Activated CD8-positive, alpha-beta memory T cell treated with anti-CD3 and anti-CD28 coated beads, Interleukin-2, amount 50 U/mL, for 24 hours (primary cell): ENCODE measurements around the gene INA.
A peak's percentile ranks its signal among the peaks of the same experiment; 100 is the strongest.
"Not testable (repeated sequence)": the region's sequence is repeated elsewhere in the genome, so short reads cannot be mapped to it uniquely, and the experiment has no call there.

Source experiments
- DNase-seq: peaks from one replicate; pipeline ENCODE4 v3.0.0-alpha.2; 2020; ENCODE audit errors: extremely low read depth

Gene INA

DNA sequence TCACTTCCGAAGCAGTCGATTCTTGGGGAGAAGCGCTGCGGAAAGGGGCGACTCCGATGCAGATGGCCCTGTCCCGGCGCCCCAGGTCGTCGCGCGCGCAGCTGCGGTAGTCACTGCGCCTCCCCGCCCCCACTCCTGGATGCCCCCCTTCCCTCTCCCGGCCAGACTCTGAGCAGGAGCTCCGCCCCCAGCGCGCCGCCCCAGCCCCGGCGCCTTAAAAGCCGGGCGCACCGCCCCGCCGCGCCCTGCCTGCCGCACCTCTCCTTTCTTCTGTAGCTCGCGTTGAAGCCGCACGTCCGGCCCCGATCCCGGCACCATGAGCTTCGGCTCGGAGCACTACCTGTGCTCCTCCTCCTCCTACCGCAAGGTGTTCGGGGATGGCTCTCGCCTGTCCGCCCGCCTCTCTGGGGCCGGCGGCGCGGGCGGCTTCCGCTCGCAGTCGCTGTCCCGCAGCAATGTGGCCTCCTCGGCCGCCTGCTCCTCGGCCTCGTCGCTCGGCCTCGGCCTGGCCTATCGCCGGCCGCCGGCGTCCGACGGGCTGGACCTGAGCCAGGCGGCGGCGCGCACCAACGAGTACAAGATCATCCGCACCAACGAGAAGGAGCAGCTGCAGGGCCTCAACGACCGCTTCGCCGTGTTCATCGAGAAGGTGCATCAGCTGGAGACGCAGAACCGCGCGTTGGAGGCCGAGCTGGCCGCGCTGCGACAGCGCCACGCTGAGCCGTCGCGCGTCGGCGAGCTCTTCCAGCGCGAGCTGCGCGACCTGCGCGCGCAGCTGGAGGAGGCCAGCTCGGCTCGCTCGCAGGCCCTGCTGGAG lies at the start of gene INA:
Gene INA (plus strand): TSS at position 243 of the 817 bp plus-strand sequence. CDS start 74 bp downstream, at position 317.
- DNase-seq: no peak

- no peak for DNase-seq
Observed at GRCh38 chr10:103227416-103227815, 49.5 kb upstream of the INA start.

DNA sequence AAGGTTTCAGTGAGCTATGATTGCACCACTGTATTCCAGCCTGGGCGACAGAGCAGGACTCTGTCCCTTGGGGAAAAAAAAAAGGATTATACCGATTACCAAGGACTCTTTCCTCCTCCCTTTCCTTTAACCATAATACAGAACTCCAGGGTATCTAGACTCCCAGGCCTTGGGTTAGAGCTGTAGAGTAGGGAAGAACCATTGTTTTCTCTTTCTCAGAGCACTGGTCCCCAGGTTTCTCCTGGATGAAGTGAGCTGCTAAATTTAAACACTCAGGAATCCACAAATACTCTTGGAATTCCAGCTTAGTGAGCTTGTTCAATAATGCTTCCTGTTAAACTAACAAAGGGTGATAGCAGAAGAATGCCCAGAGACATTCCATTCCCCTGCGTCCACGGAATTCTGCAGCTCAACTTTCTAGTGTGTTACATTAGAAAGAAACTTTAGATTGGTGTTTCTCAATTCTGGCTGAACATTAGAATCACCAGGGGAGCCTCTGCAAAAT lies 45.8 kb upstream of the INA start:
- DNase-seq: no peak

- no peak for DNase-seq
Observed at GRCh38 chr10:103232131-103232673, 44.7 kb upstream of the INA start.

DNA sequence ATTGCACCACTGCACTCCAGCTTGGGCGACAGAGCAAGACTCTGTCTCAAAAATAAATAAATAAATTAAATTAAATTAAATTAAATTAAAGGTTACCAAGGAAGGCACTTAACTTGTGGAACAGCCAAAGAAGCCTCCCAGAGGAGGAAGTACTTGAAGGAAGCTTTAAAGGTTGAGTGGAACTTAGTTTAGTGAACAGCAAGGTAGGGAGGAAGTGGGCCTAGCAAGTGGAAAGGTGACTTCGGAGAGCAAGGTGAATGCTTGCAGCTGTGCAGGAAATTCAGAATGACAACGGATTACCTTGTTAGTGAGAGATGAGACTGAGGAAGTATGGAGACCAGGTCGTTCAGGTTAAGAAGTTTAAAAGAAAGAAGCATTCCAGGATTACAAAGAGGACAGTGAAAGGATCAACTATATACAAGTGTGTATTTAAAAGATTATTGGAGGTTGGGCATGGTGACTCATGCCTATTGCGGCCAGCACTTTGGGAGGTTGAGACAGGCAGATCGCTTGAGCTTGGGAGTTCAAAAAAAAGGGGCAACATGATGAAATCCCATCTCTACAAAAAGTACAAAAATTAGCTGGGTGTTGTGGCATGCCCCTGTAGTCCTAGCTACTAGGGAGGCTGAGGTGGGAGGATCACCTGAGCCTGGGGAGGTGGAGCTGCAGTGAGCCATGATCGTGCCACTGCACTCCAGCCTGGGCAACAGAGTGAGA lies 44.0 kb upstream of the INA start:
- no peak for DNase-seq

GRCh38 chr10:103235775-103236174 lies 41.2 kb upstream of the INA start:
- no peak for DNase-seq

DNA sequence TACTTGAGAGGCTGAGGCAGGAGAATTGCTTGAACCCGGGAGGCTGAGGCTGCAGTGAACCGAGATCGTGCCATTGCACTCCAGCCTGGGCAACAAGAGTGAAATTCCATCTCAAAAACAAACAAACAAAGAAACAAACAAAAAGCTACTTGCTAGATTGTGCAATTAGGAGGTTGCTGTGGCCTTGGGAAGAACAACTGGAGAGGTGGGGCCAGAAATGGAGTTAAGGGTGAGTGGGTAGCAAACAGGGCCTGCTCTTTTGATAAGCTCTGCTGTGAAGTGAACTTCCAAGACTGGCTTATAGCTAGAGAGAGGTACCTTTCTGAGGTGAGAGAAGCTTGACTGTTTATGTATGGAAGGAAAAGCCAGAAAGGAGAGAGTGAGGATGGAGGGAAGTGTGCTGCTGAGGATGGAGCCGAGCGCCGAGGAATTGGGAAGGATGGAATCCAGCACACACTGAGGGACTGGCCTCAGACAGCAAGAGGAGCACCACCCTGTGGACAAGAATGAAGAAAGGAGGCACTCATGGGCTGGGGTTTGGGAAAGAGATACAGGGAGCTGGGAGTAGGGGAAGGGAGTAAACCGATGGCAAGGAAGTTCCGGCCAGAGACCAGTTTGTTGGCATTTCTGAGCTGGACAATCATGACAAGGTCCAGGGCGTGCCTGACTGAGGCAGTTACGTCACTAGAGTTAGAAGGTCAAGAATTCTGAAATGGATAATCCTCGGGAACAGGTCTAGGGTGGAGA lies 38.3 kb upstream of the INA start:
- DNase-seq: no peak

- DNase-seq: no peak
Observed at GRCh38 chr10:103241262-103242011, 35.5 kb upstream of the INA start.

- peak; percentile 15 for DNase-seq
Observed at GRCh38 chr10:103244666-103245271, 32.2 kb upstream of the INA start.

DNA sequence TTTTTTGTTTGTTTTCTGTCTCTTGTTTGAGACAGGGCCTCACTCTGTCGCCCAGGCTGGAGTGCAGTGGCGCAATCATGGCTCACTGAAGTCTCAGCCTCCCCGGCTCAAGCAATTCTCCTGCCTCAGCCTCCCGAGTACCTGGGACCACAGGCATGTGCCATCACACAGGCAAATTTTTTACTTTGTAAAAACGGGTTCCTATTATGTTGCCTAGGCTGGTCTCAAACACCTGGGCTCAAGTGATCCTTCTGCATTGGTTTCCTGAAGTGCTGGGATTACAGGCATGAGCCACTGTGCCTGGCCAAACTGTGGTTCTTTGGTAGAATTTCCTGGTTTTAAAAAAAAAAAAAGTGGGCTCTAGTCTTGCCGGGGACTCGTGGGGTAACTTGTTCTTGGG lies 31.4 kb upstream of the INA start, which contains the start of gene RPEL1:
Gene RPEL1 (plus strand): TSS at position 301 of the 400 bp plus-strand sequence. CDS start 110 bp downstream, outside the sequence.
- DNase-seq: not testable (repeated sequence)

GRCh38 chr10:103246324-103246723 lies 30.6 kb upstream of the INA start:
- no peak for DNase-seq

DNA sequence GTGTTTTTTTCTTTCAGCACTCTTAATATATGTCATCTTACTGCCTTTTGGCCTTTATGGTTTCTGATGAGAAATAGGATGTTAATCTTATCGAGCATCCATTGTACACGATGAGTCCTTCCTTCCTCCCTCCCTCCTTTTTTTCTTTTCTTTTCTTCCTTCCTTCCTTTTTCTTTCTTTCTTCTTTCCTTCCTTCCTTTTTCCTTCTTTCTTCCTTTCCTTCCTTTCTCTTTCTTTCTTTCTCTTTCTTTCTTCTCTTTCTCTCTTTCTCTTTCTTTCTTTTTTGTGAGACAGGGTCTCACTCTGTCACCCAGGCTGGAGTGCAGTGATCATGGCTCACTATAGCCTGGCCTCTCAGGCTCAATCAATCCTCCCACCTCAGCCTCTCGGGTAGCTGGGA lies 22.8 kb upstream of the INA start:
- DNase-seq: no peak

- no peak for DNase-seq
Observed at GRCh38 chr10:103254538-103255325, 22.2 kb upstream of the INA start.

- no peak for DNase-seq
Observed at GRCh38 chr10:103256613-103257012, 20.3 kb upstream of the INA start.

DNA sequence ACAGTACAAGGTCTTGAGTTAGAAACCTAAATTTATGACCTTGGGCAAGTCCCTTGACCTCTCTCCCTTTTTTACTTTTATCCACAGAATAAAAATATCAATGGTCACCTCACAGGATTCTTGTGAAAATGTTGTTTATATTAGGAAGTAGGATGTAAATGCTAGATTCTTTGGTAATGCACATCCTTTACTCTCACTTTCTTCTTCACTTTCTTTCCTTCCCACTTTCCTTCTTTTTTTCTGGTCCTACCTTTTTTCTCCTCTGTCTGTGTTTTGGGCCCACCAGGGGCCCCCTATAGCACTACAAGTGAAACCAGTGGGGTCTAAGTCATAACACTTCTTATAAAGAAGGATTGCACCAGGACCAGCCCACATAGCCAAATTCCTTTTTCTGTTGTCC lies 19.1 kb upstream of the INA start:
- DNase-seq: no peak

DNA sequence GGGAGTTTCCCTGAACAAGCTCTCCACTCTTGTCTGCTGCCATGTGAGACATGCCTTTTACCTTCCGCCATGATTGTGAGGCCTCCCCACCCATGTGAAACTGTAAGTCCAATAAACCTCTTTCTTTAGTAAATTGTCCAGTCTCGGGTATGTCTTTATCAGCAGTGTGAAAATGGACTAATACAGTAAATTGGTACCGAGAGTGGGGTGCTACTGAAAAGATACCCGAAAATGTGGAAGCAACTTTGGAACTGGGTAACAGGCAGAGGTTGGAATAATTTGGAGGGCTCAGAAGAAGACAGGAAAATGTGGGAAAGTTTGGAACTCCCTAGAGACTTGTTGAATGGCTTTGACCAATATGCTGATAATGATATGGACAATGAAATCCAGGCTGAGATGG lies 18.0 kb upstream of the INA start:
- not testable (repeated sequence) for DNase-seq

- DNase-seq: no peak
Observed at GRCh38 chr10:103259989-103260388, 16.9 kb upstream of the INA start.

- DNase-seq: no peak
Observed at GRCh38 chr10:103262229-103262628, 14.7 kb upstream of the INA start.

GRCh38 chr10:103265717-103266329 lies 11.1 kb upstream of the INA start:
- no peak for DNase-seq
